Measurements from ENCODE around the gene HES4.
"Not testable (repeated sequence)": the region's sequence is repeated elsewhere in the genome, so short reads cannot be mapped to it uniquely, and the experiment has no call there.

Gene HES4

DNA sequence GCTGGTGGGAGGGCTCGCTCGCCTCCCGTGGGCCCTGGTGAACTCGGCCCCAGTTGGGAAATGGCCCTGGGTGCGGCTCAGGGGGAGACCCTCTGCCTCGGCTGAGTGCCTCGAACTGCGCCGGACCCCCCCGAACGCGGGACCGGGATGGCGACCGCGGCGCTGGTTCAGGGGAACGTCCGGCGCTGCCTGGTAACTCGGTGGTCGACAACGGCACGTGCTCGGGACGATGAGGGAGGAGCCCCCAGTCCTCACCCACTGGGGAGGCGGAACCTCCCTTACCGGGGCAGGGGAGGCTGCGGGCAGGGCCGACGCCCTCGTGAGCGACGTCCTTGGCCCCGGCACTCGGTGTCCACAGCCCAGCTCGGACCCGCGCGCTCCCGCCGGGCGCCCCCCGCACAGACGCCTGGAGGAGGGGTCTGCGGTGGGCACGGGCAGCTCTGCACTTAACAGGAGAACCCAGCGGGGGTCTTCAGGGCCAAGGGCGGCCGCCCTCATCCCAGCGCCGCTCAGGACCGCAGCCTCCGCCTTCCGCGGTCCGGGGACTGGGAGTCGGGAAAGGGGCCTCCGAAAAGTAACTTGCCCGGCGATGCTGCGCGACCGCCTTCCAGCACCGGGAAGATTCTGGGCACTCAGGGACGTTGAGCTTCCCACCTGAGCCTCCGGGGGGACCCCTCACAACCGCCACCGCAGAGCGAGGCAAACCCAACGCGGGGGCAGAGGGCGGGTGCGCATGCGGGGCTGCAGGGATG, 1.7 kb downstream of the HES4 start:
- DNase-seq (ENCODE audit: low spot score), result no peak

DNA sequence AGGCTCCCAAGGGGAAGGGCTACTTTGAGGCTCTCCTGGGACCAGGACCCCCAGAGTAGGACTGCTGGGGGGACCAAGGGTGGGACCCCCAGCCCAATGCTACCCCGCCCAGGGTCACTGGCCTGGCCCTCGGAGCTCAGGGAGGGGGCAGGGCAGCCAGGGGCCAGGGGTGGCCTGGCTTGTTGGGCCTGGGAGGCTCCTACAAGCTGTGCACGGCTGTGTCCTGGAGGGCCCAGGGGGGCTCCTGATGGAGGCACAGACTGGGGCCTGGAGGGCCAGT, 2.2 kb downstream of the HES4 start:
- no peak for DNase-seq (ENCODE audit: low spot score)

DNA sequence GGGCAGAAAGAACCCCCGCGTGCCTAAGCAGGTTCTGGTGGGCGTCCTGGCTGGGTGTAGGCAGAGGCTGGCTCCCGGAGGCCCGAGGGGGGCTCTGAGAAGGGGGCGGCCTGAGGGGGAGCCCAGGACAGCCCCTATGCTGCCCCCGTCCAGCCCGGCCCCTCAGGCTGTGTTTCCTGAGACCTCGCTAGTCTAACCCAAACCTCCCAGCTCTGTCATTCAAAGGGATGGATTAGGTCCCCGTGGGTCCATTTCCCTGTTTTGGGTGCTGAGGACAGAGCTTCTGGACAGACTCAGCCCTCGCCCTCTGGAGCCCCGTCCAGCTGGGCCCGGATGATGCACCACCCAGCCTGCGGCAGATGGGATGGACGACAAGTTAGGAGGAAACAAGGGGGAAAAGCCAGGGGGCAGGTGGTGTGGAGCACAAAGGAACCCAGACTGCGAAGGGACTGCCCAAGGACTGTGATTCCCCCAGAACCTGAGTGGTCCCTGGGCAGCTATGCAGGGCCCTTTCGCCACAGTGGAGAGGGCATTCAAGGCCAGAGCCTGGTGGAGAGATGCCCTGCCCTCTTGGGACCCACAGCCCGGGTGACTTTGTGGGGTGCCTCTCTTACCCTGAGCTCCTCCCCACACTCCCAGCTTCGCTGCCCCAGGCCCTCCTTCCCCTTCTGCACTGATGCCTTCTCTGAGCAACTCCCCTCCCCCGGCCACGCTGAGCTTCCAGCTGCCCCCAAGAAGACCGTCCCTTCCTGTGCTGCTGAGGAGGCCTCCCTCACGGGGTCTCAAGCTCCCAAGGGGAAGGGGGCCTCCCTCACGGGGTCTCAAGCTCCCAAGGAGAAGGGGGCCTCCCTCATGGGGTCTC, 2.8 kb downstream of the HES4 start:
- DNase-seq (ENCODE audit: low spot score), result no peak

DNA sequence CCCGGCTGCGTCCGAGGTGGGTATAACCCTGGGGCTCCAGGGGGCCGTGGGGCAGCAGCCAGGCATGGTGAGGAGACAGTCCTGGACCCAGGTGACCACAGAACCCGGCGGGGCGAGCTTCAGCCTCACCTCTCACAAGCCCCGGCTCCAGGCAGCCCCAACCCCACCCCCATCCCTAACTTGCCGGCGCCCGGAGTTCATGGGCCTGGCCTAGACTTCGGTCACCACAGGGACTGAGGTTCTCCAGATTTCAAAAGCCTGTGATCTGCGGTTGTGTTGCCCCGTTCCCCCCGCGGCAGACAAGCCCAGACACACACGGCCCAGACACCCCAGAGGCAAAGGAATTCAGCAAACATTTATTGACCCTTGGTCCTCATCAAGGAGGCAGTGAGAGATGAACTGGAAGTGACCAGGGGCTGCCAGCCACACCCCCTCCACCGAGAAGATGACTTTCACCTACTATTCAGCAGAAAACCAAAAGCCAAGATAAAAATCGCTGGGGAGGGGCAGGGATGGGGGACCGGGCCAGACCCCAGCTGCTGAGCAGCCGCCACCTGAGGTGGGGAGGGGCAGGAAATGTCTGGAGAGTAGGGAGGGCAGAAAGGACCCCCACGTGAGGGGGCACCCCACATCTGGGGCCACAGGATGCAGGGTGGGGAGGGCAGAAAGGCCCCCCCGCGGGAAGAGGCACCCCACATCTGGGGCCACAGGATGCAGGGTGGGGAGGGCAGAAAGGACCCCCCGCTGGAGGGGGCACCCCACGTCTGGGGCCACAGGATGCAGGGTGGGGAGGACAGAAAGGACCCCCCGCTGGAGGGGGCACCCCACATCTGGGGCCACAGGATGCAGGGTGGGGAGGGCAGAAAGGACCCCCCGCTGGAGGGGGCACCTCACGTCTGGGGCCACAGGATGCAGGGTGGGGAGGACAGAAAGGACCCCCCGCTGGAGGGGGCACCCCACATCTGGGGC, 3.9 kb downstream of the HES4 start:
- no peak for DNase-seq (ENCODE audit: low spot score)

DNA sequence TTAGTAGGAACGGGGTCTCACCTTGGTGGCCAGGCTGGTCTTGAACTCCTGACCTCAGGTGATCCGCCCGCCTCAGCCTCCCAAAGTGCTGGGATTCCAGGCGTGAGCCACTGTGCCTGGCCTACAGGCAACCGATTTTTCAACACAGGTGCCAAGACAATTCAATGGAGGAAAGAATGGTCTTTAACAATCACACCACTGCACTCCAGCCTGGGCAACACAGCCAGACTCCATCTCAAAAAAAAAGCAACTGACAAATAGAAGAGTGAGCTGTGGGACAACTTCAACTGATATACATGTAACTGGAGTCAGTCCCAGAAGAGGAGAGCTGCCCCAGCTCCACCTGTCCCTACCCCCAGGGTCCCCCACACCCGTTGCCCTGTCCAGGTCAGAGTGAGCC, 5.4 kb downstream of the HES4 start:
- DNase-seq (ENCODE audit: low spot score), result not testable (repeated sequence)

DNA sequence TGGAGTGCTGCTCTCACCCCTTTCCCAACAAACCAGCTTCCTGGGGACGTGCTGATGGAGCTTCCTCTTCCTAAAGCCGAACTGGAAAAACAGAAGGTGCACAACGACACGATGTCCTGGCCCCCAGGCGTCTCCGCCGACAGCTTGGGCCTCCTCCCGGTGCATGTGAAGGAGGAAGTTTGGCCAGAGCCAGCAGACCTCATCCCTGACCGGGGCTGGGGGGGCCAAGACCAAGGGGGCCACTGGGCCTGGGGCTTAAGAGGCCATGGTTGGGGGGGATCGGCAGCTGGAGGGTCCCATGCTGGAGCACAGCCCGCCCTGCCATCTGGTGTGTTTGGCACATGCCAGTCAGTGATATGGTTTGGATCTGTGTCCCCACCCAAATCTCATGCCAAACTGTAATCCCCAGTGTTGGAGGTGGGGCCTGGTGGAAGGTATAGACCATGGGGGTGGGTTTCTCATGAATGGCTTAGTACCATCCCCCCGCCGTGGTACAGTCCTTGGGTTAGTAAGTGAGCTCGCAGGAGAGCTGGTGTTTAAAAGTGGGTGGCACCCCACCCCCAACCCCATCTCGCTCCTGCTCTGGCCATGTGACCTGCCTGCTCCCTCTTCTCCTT, 6.4 kb downstream of the HES4 start:
- no peak for DNase-seq (ENCODE audit: low spot score)

DNA sequence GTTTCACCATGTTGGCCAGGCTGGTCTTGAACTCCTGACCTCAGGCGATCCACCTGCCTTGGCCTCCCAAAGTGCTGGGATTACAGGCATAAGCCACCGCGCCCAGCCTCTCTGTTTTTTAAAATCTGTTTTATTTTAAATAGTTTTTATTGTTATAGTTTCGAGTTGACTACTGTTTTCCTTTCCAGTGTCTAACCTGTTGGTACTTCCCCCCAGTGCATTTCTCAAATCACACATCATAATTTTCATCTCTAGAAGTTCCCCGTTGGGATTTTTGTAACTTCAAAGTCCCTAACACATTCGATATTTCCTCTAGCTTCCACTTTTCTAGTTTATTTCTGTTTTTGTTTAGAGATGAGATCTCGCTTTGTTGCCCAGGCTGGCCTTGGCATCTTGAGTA, 7.5 kb downstream of the HES4 start:
- no peak for DNase-seq (ENCODE audit: low spot score)

DNA sequence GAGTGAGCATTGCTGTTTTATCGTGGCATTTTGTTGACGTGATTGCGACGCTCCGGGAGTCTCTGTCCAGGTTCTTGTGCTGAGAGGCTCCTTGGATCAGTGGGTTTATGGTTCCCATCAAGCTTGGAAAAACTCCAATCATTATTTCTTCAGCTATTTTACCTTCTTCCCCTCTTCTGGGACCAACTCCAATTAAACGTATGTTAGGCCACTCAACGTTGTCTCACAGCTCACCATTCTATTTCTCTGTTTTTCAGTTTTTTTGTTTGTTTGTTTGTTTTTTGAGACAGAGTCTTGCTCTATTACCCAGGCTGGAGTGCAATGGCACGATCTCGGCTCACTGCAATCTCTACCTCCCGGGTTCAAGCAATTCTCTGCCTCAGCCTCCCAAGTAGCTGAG, 8.0 kb downstream of the HES4 start:
- DNase-seq (ENCODE audit: low spot score), result no peak

DNA sequence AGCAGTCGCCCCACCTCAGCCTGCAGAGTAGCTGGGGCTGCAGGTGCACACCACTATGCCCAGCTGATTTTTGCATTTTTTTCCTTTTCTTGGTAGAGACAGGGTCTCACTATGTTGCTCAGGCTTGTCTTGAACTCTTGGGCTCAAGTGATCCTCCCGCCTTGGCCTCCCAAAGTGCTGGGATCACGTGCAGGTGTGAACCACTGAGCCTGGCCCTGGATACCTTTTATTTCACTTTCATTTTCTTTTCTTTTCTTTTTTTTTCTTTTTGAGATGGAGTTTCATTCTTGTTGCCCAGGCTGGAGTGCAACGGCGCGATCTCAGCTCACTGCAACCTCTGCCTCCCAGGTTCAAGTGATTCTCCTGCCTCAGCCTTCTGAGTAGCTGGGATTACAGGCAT, 8.6 kb downstream of the HES4 start:
- DNase-seq (ENCODE audit: low spot score), result not testable (repeated sequence)

DNA sequence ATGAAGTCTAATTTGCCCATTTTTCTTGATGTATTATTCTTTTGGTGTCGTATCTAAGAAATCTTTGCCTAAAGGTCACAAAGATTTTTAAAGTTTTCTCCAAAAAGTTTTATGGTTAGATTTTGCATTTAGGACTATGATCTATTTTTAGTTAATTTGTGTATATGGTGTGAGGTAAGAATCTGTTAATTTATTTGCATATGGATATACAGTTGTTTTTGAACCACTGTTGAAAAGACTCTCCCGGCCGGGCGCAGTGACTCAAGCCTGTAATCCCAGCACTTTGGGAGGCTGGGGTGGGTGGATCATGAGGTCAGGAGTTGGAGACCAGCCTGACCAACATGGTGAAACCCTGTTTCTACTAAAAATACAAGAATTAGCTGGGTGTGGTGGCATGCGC, 11.8 kb downstream of the HES4 start:
- not testable (repeated sequence) for DNase-seq (ENCODE audit: low spot score)

DNA sequence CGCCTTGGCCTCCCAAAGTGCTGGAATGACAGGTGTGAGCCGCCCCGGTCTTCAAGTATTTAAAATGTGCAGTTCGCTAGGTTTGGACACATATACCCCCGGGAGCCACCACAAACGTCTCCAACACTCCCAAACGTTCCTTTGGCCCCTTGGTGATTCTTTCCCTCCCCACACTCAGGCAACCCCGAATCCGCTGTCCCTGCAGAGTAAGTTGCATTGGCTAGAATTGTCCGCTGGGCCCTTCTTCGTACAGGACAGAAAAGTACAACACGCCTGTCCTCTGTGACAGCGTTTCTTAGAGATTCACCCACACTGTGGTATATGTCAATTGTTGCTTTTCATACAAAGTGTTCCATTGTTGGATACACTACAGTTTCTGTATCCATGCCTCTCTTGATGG, 14.8 kb downstream of the HES4 start:
- DNase-seq (ENCODE audit: low spot score), result no peak

DNA sequence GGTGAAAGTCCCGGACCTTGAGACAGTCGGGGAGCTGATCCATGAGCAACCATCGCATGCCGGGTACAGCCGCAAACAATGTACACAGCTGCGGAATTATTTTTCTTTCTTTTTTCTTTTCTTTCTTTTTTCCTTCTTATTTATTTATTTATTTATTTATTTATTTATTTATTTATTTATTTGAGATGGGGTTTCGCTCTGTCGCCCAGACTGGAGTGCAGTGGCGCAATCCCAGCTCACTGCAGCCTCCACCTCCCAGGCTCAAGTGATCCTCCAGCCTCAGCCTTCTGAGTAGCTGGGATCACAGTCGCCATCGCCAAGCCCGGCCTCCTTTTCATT, 15.5 kb downstream of the HES4 start:
- DNase-seq (ENCODE audit: low spot score), result no peak

DNA sequence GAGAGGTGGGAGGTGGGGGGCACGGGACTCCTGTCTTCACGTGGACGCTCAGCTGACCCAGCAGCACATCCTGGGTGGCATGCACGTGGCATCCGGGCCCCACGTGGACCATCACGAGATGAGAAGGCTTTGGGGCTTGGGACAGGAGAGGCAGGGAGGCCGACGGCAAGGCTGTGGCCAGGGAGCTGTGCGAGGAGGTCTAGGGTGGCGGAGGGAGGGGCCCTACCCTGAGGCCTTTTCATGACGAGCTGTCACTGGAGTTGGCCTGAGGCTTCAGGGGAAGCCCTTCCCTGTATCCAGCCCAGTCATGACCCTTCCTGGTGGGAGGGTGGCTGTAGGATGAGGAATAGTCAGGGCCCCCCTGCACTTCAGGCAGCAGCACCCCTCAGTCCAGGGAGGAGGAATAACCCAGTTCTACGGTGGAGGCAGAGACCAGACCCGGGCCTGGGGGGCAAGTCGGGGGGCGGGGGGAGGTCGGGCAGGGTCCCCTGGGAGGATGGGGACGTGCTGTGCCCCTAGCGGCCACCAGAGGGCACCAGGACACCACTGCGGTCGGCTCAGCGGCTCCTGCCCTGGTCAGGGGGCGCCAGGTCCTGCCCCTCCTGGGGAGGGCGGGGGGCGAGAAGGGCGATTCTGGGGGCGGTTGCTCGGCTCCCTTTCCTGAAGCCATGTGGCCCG, 16.0 kb downstream of the HES4 start:
- DNase-seq (ENCODE audit: low spot score), result no peak

DNA sequence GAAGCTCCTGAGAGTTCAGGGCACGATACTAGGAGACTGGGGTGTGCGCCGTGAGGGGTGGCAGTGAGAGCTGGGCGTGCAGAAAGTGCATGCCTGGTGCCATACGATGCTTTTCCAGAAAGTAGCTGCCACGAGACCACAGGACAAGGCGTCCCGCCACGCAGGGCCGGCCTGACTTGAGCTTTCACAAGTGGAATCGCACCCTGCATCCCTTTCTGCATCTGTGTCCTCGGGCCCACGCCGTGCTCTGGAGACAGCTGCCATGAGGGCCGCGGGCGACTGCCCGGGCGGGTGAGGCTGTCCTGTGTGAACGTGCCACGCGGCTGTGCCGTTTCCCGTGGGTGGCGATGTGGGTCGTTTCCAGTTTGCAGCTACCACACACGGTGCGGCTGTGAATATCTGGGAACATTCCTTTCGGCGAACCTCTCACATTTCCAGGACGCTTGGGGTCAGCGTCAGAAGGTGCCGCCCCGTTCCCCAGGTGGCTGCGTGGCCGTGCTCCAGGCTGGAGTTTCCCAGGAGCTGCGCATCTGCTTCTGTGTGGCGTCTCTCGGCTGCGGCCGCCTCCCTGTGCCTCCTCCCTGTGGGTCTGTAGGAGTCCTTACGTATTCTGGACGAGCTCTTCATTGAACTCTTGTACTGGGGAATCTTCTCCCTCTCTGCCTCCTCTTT, 17.0 kb downstream of the HES4 start:
- DNase-seq (ENCODE audit: low spot score), result no peak

DNA sequence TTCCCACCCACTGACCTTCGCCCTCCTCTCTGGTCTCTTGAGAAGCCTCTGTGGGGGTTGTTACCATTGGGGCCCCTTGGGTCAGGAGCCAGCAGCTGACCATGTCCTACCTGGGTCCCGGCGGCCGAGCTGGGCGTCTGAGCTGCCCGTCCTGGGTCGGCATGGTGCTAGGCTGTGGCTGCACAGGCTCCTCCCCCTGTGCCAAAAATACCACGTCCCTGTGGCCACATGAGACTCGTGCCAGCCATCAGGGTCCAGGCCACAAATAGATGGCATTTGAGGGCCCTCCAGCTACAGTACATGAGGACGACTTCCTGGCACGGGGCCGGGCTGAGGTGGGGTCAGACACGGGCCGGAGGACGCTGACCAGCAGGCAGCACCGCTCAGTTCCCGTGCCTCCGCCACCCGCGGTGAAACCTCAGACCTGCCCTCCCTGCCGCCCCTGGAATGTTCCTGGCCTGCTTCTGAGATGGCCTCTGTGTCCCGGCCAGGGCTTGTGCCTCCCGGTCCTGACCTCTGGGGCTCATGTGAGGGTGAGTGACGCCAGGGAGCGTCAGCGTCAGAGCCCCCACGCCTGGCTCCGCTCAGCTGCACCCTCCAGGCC, 17.8 kb downstream of the HES4 start, which contains the start of gene PERM1:
Gene PERM1 (minus strand): TSS at position 139 of the 604 bp plus-strand sequence. CDS start 1,064 bp downstream, outside the sequence.
- DNase-seq (ENCODE audit: low spot score), result no peak

DNA sequence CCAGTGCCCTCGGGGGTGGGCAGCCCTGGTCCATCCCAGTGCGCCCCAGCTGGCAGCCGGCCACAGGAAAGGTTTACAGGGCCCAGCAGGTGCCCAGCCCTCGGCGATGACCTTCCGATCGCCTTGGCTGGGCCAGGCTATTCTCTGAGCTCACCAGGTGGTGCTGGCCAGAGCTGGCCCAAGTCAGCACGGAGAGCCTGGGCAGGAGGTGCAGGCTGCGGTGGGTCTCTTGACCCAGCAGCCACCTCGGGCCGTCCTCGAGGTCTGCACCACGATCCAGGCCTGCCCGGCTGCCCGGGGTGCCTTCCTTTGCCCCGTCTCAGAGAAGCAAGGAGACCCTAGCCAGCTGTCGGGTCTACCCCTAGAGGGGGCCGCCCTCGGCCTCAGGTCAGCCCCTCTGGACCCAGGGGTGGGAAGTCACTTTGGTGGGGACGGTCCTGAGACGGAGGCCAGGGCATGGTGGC, 18.4 kb downstream of the HES4 start:
- DNase-seq (ENCODE audit: low spot score), result no peak

DNA sequence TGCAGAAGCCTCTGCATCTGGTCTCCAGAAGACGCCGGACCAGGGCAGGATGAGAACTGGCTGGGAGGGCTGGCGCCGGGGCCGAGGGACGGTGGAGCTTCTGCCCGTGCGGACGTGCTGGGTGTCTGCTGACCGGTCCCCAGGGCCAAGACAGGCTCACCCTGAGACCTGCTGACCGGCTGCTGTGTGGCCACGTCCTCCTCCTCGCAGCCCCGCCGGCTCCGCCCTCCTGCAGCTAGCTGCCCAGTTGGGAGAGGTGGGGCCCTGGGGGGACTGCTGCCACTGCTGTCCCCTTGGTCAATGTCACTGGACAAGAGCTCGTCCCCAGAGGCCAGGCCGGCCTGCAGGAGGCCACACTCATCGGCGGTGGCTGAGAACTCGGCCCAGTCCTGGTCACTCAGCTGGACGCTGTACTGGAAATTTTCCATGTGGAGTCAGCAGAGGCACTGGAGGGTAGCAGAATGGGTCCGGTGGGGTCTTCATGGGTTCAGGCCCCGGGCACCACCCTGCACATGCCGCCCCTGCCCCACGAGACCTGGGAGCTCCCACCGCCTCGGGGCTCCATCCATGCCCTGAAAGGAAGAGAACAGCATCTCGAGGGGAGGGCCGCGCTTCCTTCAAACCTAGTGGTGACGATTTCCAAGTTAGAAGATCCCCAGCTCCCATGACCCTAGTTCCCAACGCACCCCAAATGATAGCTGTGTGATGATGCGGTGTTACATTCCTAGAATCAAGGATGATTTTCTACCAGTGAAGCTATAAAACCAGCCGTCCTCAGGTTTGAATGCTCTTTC, 19.1 kb downstream of the HES4 start:
- no peak for DNase-seq (ENCODE audit: low spot score)

DNA sequence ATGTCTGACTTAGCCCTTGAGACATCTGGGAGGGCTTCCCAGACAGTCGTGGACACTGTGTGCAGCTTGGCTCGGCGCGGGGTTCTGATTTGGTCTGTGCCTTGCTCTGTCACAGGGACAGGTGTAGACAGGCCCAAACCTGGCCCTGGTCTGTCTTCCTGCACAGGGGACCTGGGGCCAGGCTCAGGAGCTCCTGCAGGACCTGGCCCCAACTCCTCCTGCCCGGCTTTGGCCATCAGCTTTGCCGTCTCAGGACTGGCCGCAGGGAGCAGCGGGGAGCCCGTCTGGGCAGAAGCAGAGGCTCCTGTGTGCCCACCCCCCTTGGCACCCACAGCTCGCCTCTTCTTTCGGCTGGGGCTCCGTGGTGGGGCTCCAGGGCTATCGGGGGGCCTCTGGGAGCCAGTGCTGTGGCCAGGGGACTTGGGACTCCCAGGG, 19.7 kb downstream of the HES4 start:
- DNase-seq (ENCODE audit: low spot score), result no peak

DNA sequence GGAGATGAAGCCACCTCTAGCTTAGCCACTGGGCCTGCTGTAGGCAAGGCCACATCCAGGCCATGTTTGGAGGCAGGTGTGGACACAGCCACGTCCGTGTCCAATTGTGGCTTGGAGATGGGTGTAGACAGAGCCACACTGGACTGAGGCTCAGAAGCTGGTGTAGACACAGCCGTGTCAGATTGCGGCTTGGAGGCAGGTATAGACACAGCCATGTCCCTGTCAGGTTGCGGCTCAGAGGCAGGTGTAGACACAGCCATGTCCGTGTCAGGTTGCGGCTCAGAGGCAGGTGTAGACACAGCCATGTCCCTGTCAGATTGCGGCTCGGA, 20.2 kb downstream of the HES4 start:
- DNase-seq (ENCODE audit: low spot score), result no peak

Data from kidney tubule cell (primary cell).